ENCODE measurements around the gene MTM1.

- TF ChIP-seq POLR2AphosphoS5 (IDR thresholded peaks at IDR 0.05; ENCODE audit: low read depth, low read length): no peak
- TF ChIP-seq TAF1 (IDR thresholded peaks at IDR 0.05; ENCODE audit: borderline replicate concordance, low read depth, low read length): no peak
- no peak for TF ChIP-seq POLR2A (IDR thresholded peaks at IDR 0.05; ENCODE audit: low read depth, low read length)
These were observed 126.5 kb downstream of the MTM1 start for GRCh38 chrX:150694738-150695410.
